Astrocyte of the cerebellum (primary cell): ENCODE results near the gene CAPS.

ENCODE experiments used
- DNase-seq: peaks from one replicate; pipeline ENCODE4 v3.0.0-alpha.2; 2011; ENCODE audit warnings: low read depth
- H3K4me3 ChIP-seq: 2 replicates; pipeline ENCODE4 v1.5.1; 2011; ENCODE audit warnings: mild to moderate bottlenecking, low read depth, low read length, moderate library complexity
- CTCF ChIP-seq: IDR thresholded peaks from 2 replicates; pipeline ENCODE4 v1.5.1; 2012; ENCODE audit warnings: low read length, low read depth, moderate library complexity, mild to moderate bottlenecking; ENCODE audit errors: missing control alignments
- in situ Hi-C: cut with HindIII; loops from 2 replicates; pipeline ENCODE4 v1.10.0; 2017; ENCODE audit warnings: low sequenced_read_pairs

Gene CAPS

GRCh38 chr19:5956323-5956722 lies 42.3 kb downstream of the CAPS start:
- no peak for DNase-seq
- no peak for TF ChIP-seq CTCF
- in situ Hi-C loops = no loop called here
- H3K4me3 ChIP-seq = no peak overlapping the region

GRCh38 chr19:5956728-5957127 lies 42.7 kb downstream of the CAPS start:
- TF ChIP-seq CTCF = no peak

GRCh38 chr19:5957170-5957569 lies 43.1 kb downstream of the CAPS start:
- H3K4me3 ChIP-seq = no peak overlapping the region
- in situ Hi-C loops = no loop called here
- TF ChIP-seq CTCF = no peak
- DNase-seq = no peak

More at GRCh38 chr19:5956728-5957127, 42.7 kb downstream of the CAPS start:
- in situ Hi-C loops = no loop called here
- no peak for DNase-seq
- no peak overlapping the region for H3K4me3 ChIP-seq

GRCh38 chr19:5958074-5958850 lies 44.2 kb downstream of the CAPS start:
- no peak for TF ChIP-seq CTCF
- no peak for DNase-seq
- in situ Hi-C loops = no loop called here
- H3K4me3 ChIP-seq = no peak overlapping the region

- in situ Hi-C loops = no loop called here
- DNase-seq = no peak
- H3K4me3 ChIP-seq = no peak overlapping the region
- TF ChIP-seq CTCF = no peak
These were observed 44.7 kb downstream of the CAPS start for GRCh38 chr19:5958851-5959122.

GRCh38 chr19:5959260-5960004 lies 45.4 kb downstream of the CAPS start:
- in situ Hi-C loops = no loop called here
- TF ChIP-seq CTCF = no peak

More at GRCh38 chr19:5959260-5960004, 45.4 kb downstream of the CAPS start:
- DNase-seq = no peak
- H3K4me3 ChIP-seq = no peak overlapping the region
